PC-9 (cell line): ENCODE data around the gene CSNK1G2. TPM values are rescaled to one million over a fixed set of nuclear protein-coding genes. Genes with fewer than 3 reads are reported as not detected.

ENCODE experiments used
- BruUV-seq: library from RNA; stranded (reverse); fragments of 400-500 nt; replicated peaks from 2 replicates; lab custom pipeline; 2021; lab: Mats Ljungman, UMichigan
- CTCF ChIA-PET: fragments of 300-600 bp; sonication (Branson Sonifier 250); formaldehyde crosslinking; loops from one replicate; lab custom pipeline; 2022; ENCODE audit warnings: antibody characterized with exemption; lab: Charles Lee
- POLR2A ChIA-PET: fragments of 300-600 bp; sonication (Branson Sonifier 250); formaldehyde crosslinking; loops from one replicate; lab custom pipeline; 2022; ENCODE audit warnings: antibody characterized with exemption; ENCODE audit not compliant: unreplicated experiment; lab: Charles Lee
- DNase-seq, 2 experiments: peaks; one replicate each; pipeline versions ENCODE4 v3.0.0 to v3.0.0-alpha.2; 2015 to 2022; ENCODE audit warnings: mixed read lengths in 1 of 2
- H2AFZ ChIP-seq: fragments of 200-600 bp; sonication (generic); 2 replicates; pipeline ENCODE4 v1.8.1; 2017; ENCODE audit warnings: antibody characterized with exemption
- H3F3A ChIP-seq: fragments of 200-600 bp; sonication (generic); 2 replicates; pipeline ENCODE4 v1.8.1; 2017; ENCODE audit warnings: antibody characterized with exemption, mild to moderate bottlenecking, low read depth; ENCODE audit not compliant: insufficient read depth
- H3K27ac ChIP-seq: fragments of 200-600 bp; sonication (generic); 2 replicates; pipeline ENCODE4 v1.6.1; 2016; ENCODE audit warnings: mixed run types
- H3K27me3 ChIP-seq: fragments of 200-600 bp; sonication (generic); 2 replicates; pipeline ENCODE4 v1.6.1; 2016; ENCODE audit warnings: low read depth, mixed run types; ENCODE audit not compliant: insufficient read depth
- H3K36me3 ChIP-seq: fragments of 200-600 bp; sonication (generic); 2 replicates; pipeline ENCODE4 v1.6.1; 2016; ENCODE audit warnings: low read depth, mixed run types
- H3K4me1 ChIP-seq: fragments of 200-600 bp; sonication (generic); replicated peaks from 2 replicates; pipeline ENCODE4 v1.6.1; 2016; ENCODE audit warnings: mixed run types; ENCODE audit not compliant: insufficient read depth
- H3K4me2 ChIP-seq: fragments of 200-600 bp; sonication (generic); 2 replicates; pipeline ENCODE4 v1.6.1; 2017; ENCODE audit warnings: mixed run types
- H3K4me3 ChIP-seq: fragments of 200-600 bp; sonication (generic); 2 replicates; pipeline ENCODE4 v1.6.1; 2016; ENCODE audit warnings: mixed run types
- H3K79me2 ChIP-seq: fragments of 200-600 bp; sonication (generic); 2 replicates; pipeline ENCODE4 v1.6.1; 2017; ENCODE audit warnings: low read depth, mixed run types
- H3K9me2 ChIP-seq: fragments of 200-600 bp; sonication (generic); 2 replicates; pipeline ENCODE4 v1.8.1; 2017; ENCODE audit warnings: mild to moderate bottlenecking; ENCODE audit not compliant: insufficient read depth
- H3K9me3 ChIP-seq: fragments of 200-600 bp; sonication (generic); 2 replicates; pipeline ENCODE4 v1.8.1; 2016; ENCODE audit warnings: low read depth; ENCODE audit not compliant: insufficient read depth
- H4K20me1 ChIP-seq: fragments of 200-600 bp; sonication (generic); 2 replicates; pipeline ENCODE4 v1.8.1; 2017; ENCODE audit not compliant: insufficient read depth
- EZH2 ChIP-seq: fragments of 200-600 bp; sonication (generic); IDR thresholded peaks from 2 replicates; pipeline ENCODE4 v1.8.0; 2017; ENCODE audit warnings: antibody characterized with exemption, low read depth
- intact Hi-C: fragments of 100-400 bp; cut with micrococcal nuclease; formaldehyde crosslinking; loops from one replicate; pipeline ENCODE4 v1.10.0; 2022; ENCODE audit not compliant: unreplicated experiment
- total RNA-seq: library from RNA; stranded (reverse); gene quantifications from 2 replicates; pipeline ENCODE4 v1.2.3, GENCODE V29; 2021
- TF ChIP-seq, protein P1 (sequence below): fragments of 200-600 bp; sonication (generic); conservative IDR thresholded peaks from 2 replicates; pipeline ENCODE4 v1.6.1; 2017; ENCODE audit warnings: mixed run types, antibody characterized with exemption, mild to moderate bottlenecking, moderate library complexity

Gene CSNK1G2
- total RNA-seq, 1 experiment from 2014 or later = 58.2 TPM

DNA sequence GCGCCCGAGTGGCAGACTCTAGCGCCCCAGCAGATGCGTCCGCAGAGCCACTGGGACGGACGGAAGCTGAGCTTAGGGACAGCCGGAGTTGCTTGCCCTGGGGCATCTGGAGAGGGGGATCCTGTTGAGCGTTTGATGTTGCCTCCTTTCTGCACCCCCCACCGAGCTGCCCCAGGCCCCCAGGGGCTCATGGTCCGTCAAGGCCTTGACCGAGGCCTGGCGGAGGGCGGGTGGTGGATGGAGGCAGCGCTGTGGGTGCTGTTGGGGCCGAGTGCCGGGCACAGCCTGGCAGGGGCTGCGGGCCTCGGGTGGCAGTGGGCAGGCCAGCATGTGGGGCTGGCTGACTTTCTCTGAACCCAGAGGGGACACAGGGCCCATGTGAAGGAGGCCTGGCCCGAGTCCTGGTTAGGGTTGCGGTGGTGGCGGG is 2.7 kb downstream of the CSNK1G2 start:
- POLR2A ChIA-PET = interaction anchor here (0.7 kb wide), 1 partner anchor 208 kb away, joined by 4 read pairs; no protein-coding TSS in a partner anchor

DNA sequence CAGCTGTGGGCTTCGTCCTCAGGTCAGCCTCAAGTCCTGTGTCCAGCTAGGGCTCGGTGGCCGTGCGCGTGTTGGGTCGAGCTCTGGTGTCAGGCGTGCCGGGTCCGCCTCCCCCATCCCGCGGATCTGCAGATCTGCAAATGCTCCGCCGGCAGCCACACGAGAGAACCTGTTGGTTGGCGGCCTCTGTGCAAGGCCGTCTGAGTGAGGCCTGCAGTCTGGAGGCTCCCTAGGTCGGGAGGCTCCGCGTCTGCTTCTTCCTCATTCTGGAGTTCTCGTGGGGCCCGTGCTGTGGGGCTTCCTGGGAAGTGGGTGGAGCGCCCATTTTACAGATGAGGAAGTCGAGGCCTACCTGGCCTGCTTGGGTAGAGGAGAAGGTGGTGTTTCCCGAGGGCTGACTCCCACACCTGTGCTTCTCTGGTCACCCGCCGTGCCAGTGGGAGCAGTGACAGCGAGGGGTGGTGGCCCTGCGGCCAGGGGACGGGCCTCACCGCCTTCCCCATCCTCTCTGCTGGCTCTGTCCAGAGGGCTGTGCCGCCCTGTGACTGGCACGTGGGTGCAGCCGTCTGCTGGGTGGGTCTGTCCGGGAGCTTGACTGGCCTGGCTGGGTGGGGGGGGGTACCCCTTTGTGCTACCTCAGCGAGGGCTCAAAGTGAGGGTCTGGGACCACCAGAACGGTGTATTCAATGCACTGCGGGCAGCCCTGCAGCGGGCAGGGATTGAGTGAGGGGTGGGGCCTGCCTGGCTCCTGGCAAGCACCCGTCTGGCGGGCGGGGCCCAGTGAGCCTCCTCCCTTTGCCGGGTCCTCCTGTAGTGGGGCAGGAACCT is 3.3 kb downstream of the CSNK1G2 start:
- Histone ChIP-seq H3K9me3 (no peaks in the 10 kb centered on the region), H3K27me3 (no peaks in the 10 kb centered on the region), H3K27ac (no peak overlapping the region), H2AFZ (no peak overlapping the region), H3K4me1 (peaks cover 6% of the 10 kb centered on the region; the same call in 1 of the 2 replicates), H4K20me1 (peaks cover 33% of the 10 kb centered on the region), H3K4me2 (no peak overlapping the region), H3K4me3 (no peak overlapping the region), H3K79me2 (peaks cover 66% of the 10 kb centered on the region), H3K9me2 (no peaks in the 10 kb centered on the region), H3K36me3 (no peaks in the 10 kb centered on the region), H3F3A (peaks cover 6% of the 10 kb centered on the region; the same call in 1 of the 2 replicates)
- ChIA-PET POLR2A (interaction anchor here (0.6 kb wide), 1 partner anchor 70 kb away, joined by 9 read pairs; no protein-coding TSS in a partner anchor), CTCF (no interaction called here)
- no TSS peak for BruUV-seq
- TF ChIP-seq, protein P1, sequence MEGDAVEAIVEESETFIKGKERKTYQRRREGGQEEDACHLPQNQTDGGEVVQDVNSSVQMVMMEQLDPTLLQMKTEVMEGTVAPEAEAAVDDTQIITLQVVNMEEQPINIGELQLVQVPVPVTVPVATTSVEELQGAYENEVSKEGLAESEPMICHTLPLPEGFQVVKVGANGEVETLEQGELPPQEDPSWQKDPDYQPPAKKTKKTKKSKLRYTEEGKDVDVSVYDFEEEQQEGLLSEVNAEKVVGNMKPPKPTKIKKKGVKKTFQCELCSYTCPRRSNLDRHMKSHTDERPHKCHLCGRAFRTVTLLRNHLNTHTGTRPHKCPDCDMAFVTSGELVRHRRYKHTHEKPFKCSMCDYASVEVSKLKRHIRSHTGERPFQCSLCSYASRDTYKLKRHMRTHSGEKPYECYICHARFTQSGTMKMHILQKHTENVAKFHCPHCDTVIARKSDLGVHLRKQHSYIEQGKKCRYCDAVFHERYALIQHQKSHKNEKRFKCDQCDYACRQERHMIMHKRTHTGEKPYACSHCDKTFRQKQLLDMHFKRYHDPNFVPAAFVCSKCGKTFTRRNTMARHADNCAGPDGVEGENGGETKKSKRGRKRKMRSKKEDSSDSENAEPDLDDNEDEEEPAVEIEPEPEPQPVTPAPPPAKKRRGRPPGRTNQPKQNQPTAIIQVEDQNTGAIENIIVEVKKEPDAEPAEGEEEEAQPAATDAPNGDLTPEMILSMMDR = no peak
- TF ChIP-seq EZH2 = no peak
- intact Hi-C loops = no loop called here
- DNase-seq = no peak

More for the DNA sequence above, 2.7 kb downstream of the CSNK1G2 start:
- Histone ChIP-seq H3K36me3 (no peaks in the 10 kb centered on the region), H3K9me2 (no peaks in the 10 kb centered on the region), H4K20me1 (peaks cover 33% of the 10 kb centered on the region), H3F3A (peaks cover 6% of the 10 kb centered on the region; the same call in 1 of the 2 replicates), H2AFZ (no peak overlapping the region), H3K4me1 (peaks cover 6% of the 10 kb centered on the region; the same call in 1 of the 2 replicates), H3K4me3 (no peak overlapping the region), H3K9me3 (no peaks in the 10 kb centered on the region), H3K27me3 (no peaks in the 10 kb centered on the region), H3K27ac (no peak overlapping the region), H3K79me2 (peaks cover 61% of the 10 kb centered on the region), H3K4me2 (no peak overlapping the region; the same call in 1 of the 2 replicates)
- no TSS peak for BruUV-seq
- CTCF ChIA-PET = no interaction called here
- DNase-seq = no peak
- no peak for TF ChIP-seq EZH2
- TF ChIP-seq, protein P1 = no peak
- intact Hi-C loops = no loop called here

DNA sequence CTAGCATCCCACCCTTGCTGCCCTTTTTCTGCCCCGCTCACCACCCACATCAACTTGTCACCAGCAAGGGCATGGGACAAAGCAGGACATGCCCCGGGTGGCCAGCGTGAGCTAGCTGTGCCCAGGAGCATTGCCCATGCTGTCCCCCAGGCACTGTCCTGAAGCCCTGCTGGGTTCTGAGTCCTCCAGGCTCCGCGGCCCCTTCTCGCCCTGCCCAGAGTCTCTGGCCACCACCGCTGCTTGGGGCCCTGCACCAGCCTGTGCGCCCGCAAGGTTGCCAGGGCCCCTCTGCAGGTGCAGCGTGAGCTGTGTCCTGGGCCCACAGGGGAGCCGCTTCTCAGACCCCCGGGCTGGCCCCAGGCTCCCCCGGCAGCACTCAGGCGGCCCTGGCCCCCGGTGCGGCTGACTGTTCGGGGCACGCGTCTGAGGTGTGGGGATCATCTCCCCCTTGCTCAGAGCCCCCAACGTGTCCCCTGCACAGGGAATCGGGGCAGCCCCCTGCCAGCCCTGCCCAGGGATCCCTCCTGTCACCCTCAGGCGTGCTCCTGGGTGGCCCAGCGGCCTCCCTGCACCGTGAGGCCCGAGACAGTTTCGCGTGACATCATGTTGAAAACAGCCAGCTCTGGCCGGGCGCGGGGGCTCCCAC is 4.1 kb downstream of the CSNK1G2 start:
- TF ChIP-seq, protein P1 = no peak
- no peak for TF ChIP-seq EZH2
- Histone ChIP-seq H3K4me2 (no peak overlapping the region), H3K27me3 (no peaks in the 10 kb centered on the region), H3K9me3 (no peaks in the 10 kb centered on the region), H2AFZ (no peak overlapping the region), H3K79me2 (peaks cover 66% of the 10 kb centered on the region), H3K36me3 (no peaks in the 10 kb centered on the region), H3K9me2 (no peaks in the 10 kb centered on the region), H4K20me1 (peaks cover 33% of the 10 kb centered on the region), H3F3A (peaks cover 1% of the 10 kb centered on the region; the same call in 1 of the 2 replicates), H3K4me1 (0 out of 2 replicates have a peak, but pooled peaks cover under 1% of the 10 kb centered on the region), H3K4me3 (no peak overlapping the region), H3K27ac (no peak overlapping the region)
- no peak for DNase-seq
- intact Hi-C loops = no loop called here
- no TSS peak for BruUV-seq
- ChIA-PET POLR2A (interaction anchor here (0.6 kb wide), 1 partner anchor 70 kb away, joined by 9 read pairs; no protein-coding TSS in a partner anchor), CTCF (interaction anchor here (0.7 kb wide), 1 partner anchor 73 kb away, joined by 3 read pairs; no protein-coding TSS in a partner anchor)
